PC-3 (cell line): Measurements from ENCODE around the gene SPRY4. TPM values are rescaled to one million over a fixed set of nuclear protein-coding genes. Genes with fewer than 3 reads are reported as not detected.

Experiments used
- ATAC-seq: fragments of 200-7000 bp; cut with Tn5 transposase; 2 replicates; pipeline ENCODE4 v1.9.1; 2020; ENCODE audit warnings: mild to moderate bottlenecking, moderate library complexity
- BruUV-seq: library from RNA; stranded (reverse); fragments of 400-500 nt; replicated peaks from 2 replicates; lab custom pipeline; 2021; lab: Mats Ljungman, UMichigan
- CTCF ChIA-PET: fragments of 300-600 bp; sonication (Branson Sonifier 250); formaldehyde crosslinking; loops from one replicate; lab custom pipeline; 2022; ENCODE audit warnings: antibody characterized with exemption; lab: Charles Lee
- POLR2A ChIA-PET: fragments of 300-600 bp; sonication (Branson Sonifier 250); formaldehyde crosslinking; loops from one replicate; lab custom pipeline; 2022; ENCODE audit warnings: antibody characterized with exemption; ENCODE audit not compliant: unreplicated experiment; lab: Charles Lee
- DNase-seq: peaks from one replicate; pipeline ENCODE4 v3.0.0-alpha.2; 2015
- H2AFZ ChIP-seq: fragments of 300-600 bp; sonication (generic); 2 replicates; pipeline ENCODE4 v1.6.0; 2016; ENCODE audit warnings: antibody characterized with exemption, low read length
- H3F3A ChIP-seq: fragments of 300-600 bp; sonication (generic); one replicate; pipeline ENCODE4 v1.6.0; 2017; ENCODE audit warnings: antibody characterized with exemption, low read length, control low read depth, mild to moderate bottlenecking; ENCODE audit not compliant: unreplicated experiment
- H3K27ac ChIP-seq: fragments of 300-600 bp; sonication (generic); 2 replicates; pipeline ENCODE4 v1.5.1; 2016; ENCODE audit warnings: mild to moderate bottlenecking, low read length
- H3K27me3 ChIP-seq: fragments of 300-600 bp; sonication (generic); 2 replicates; pipeline ENCODE4 v1.6.1; 2016; ENCODE audit warnings: low read length, mixed read lengths
- H3K36me3 ChIP-seq: fragments of 300-600 bp; sonication (generic); 2 replicates; pipeline ENCODE4 v1.6.1; 2016; ENCODE audit warnings: low read depth, mixed run types, low read length, mixed read lengths
- H3K4me1 ChIP-seq: fragments of 300-600 bp; sonication (generic); 2 replicates; pipeline ENCODE4 v1.5.1; 2016; ENCODE audit warnings: low read length; ENCODE audit not compliant: insufficient read depth
- H3K4me2 ChIP-seq: fragments of 300-600 bp; sonication (generic); 2 replicates; pipeline ENCODE4 v1.6.0; 2016; ENCODE audit warnings: low read length
- H3K4me3 ChIP-seq: fragments of 300-600 bp; sonication (generic); 2 replicates; pipeline ENCODE4 v1.5.1; 2016; ENCODE audit warnings: mild to moderate bottlenecking, low read length, mixed read lengths
- H3K79me2 ChIP-seq: fragments of 300-600 bp; sonication (generic); 2 replicates; pipeline ENCODE4 v1.6.1; 2017; ENCODE audit warnings: low read length, mixed read lengths
- H3K9ac ChIP-seq: fragments of 300-600 bp; sonication (generic); 2 replicates; pipeline ENCODE4 v1.6.0; 2016; ENCODE audit warnings: mild to moderate bottlenecking, low read length
- H3K9me2 ChIP-seq: fragments of 300-600 bp; sonication (generic); replicated peaks from 2 replicates; pipeline ENCODE4 v1.6.1; 2016; ENCODE audit warnings: mixed run types, low read length, mixed read lengths
- H3K9me3 ChIP-seq: fragments of 300-600 bp; sonication (generic); 2 replicates; pipeline ENCODE4 v1.6.1; 2016; ENCODE audit warnings: low read length, mixed read lengths
- H4K20me1 ChIP-seq: fragments of 300-600 bp; sonication (generic); 2 replicates; pipeline ENCODE4 v1.6.1; 2016; ENCODE audit warnings: low read length, mixed read lengths
- EZH2 ChIP-seq: fragments of 300-600 bp; sonication (generic); IDR thresholded peaks from one replicate; pipeline ENCODE4 v1.6.1; 2017; ENCODE audit warnings: antibody characterized with exemption, mild to moderate bottlenecking, low read length; ENCODE audit not compliant: unreplicated experiment
- EZH2phosphoT487 ChIP-seq: fragments of 300-600 bp; sonication (generic); IDR thresholded peaks from 2 replicates; pipeline ENCODE4 v1.6.1; 2018; ENCODE audit warnings: mild to moderate bottlenecking, antibody characterized with exemption, low read length, borderline replicate concordance
- intact Hi-C: fragments of 100-400 bp; cut with micrococcal nuclease; formaldehyde crosslinking; loops from 2 replicates; pipeline ENCODE4 v1.9.0; 2023
- total RNA-seq: library from RNA; depleted of rRNA; stranded (reverse); fragments of >200 nt; gene quantifications from 2 replicates; pipeline ENCODE4 v1.2.3, GENCODE V29; 2014
- TF ChIP-seq, protein P1 (sequence below): fragments of 300-600 bp; sonication (generic); conservative IDR thresholded peaks from 2 replicates; pipeline ENCODE4 v1.5.1; 2017; ENCODE audit warnings: antibody characterized with exemption, low read depth, mild to moderate bottlenecking, low read length

Gene SPRY4
- total RNA-seq, 1 experiment from 2014 or later, result 38.4 TPM

DNA sequence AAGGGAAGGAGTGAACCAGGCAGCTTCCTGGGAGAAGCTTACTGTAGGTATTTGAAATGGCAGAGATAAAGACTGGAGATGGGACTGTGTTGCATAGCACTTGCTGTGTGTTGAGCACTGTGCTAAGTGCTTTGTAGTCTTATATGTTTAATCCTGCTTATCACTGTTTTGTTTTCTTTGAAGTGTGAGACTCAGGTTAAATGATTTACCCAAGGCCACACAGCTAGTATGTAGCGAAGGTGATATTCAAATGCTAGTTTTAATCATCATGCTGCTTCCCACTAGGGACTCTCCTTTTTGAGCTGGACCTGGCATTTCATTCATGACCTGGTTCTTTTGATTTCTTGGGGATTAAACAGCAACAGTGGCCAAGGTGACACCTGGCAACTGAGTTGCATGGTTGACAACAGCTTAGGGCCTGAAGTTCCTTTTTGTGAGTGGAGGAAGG lies 35.3 kb upstream of the SPRY4 start:
- H3K79me2 ChIP-seq, result no peaks in the 10 kb centered on the region
- peaks cover 31% of the 10 kb centered on the region for H3K4me1 ChIP-seq
- DNase-seq (no peak), ATAC-seq (no peak)
- H4K20me1 ChIP-seq, result no peaks in the 10 kb centered on the region
- no TSS peak for BruUV-seq
- no peak overlapping the region for H3K4me3 ChIP-seq
- H2AFZ ChIP-seq, result no peak overlapping the region
- H3K36me3 ChIP-seq, result no peaks in the 10 kb centered on the region
- H3K4me2 ChIP-seq, result peak overlapping the region; percentile 68
- H3K27ac ChIP-seq, result peak overlapping the region; percentile 36; the same call in 1 of the 2 replicates
- ChIA-PET POLR2A (no interaction called here), CTCF (no interaction called here)
- H3K9me3 ChIP-seq, result no peaks in the 10 kb centered on the region
- H3K9me2 ChIP-seq, result no peaks in the 10 kb centered on the region
- TF ChIP-seq, protein P1, sequence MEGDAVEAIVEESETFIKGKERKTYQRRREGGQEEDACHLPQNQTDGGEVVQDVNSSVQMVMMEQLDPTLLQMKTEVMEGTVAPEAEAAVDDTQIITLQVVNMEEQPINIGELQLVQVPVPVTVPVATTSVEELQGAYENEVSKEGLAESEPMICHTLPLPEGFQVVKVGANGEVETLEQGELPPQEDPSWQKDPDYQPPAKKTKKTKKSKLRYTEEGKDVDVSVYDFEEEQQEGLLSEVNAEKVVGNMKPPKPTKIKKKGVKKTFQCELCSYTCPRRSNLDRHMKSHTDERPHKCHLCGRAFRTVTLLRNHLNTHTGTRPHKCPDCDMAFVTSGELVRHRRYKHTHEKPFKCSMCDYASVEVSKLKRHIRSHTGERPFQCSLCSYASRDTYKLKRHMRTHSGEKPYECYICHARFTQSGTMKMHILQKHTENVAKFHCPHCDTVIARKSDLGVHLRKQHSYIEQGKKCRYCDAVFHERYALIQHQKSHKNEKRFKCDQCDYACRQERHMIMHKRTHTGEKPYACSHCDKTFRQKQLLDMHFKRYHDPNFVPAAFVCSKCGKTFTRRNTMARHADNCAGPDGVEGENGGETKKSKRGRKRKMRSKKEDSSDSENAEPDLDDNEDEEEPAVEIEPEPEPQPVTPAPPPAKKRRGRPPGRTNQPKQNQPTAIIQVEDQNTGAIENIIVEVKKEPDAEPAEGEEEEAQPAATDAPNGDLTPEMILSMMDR, result no peak
- TF ChIP-seq EZH2 (no peak), EZH2phosphoT487 (no peak)
- no peaks in the 10 kb centered on the region for H3K27me3 ChIP-seq
- intact Hi-C loops, result loop anchor here (5.0 kb wide), 1 partner anchor 208 kb away; no protein-coding TSS in a partner anchor
- H3F3A ChIP-seq, result no peaks in the 10 kb centered on the region
- H3K9ac ChIP-seq, result peak overlapping the region; percentile 47

DNA sequence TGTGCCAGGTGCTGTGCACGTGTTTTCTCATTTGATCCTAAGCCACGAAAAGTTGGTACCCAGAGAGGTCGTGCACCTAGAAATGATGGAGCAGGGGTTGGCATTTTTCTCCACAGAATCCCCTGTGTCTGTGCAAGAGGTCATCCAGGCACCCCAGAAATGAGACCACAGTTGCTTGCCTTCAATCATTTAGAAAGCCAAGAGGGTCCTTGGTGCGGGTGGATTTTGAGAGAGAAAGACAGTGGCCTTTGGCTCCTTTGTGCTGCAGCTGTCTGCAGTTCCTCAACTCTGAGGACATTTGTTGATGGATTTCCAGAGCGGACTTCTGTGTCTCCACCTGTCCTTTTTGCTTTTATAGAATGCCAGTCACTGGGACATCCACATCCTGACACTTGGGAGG lies 33.8 kb upstream of the SPRY4 start:
- H3K79me2 ChIP-seq, result no peaks in the 10 kb centered on the region
- no peaks in the 10 kb centered on the region for H3K36me3 ChIP-seq
- H2AFZ ChIP-seq, result no peak overlapping the region
- H3K9me3 ChIP-seq, result no peaks in the 10 kb centered on the region
- intact Hi-C loops, result no loop called here
- no peak overlapping the region for H3K9ac ChIP-seq
- CTCF ChIA-PET, result no interaction called here
- no peak overlapping the region for H3K27ac ChIP-seq
- DNase-seq, result no peak
- H3K27me3 ChIP-seq, result no peaks in the 10 kb centered on the region
- no peak for ATAC-seq
- H3K4me1 ChIP-seq, result peaks cover 31% of the 10 kb centered on the region
- H3K9me2 ChIP-seq, result no peaks in the 10 kb centered on the region
- POLR2A ChIA-PET, result no interaction called here
- no peaks in the 10 kb centered on the region for H3F3A ChIP-seq
- no peak for TF ChIP-seq EZH2
- TF ChIP-seq EZH2phosphoT487, result no peak
- TF ChIP-seq, protein P1, result no peak
- H4K20me1 ChIP-seq, result no peaks in the 10 kb centered on the region
- BruUV-seq, result no TSS peak
- no peak overlapping the region for H3K4me3 ChIP-seq
- H3K4me2 ChIP-seq, result no peak overlapping the region

DNA sequence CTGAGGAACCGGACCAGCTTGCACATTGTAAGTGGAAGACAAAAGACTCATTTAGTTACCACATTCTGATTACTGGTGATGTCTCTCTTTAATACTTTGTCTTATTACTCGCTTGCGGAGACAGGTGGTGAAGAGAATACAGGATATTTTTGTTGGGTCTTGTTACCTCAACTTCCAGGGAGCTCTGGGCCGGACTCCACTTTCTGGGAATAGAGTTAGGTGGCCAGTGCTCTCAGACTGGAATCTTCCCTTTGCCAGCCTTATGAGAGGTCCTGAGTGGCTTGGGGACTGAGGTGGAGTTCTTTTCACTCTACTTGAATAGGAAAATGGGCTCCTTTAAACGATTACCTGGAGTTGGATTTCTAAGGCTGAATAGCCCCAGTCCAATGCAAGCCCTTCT lies 33.3 kb upstream of the SPRY4 start:
- Histone ChIP-seq H4K20me1 (no peaks in the 10 kb centered on the region), H3K79me2 (no peaks in the 10 kb centered on the region), H2AFZ (no peak overlapping the region), H3K4me1 (peaks cover 31% of the 10 kb centered on the region), H3K4me3 (no peak overlapping the region), H3F3A (no peaks in the 10 kb centered on the region), H3K27me3 (no peaks in the 10 kb centered on the region), H3K9me2 (no peaks in the 10 kb centered on the region), H3K9me3 (no peaks in the 10 kb centered on the region), H3K9ac (no peak overlapping the region), H3K36me3 (no peaks in the 10 kb centered on the region), H3K4me2 (no peak overlapping the region), H3K27ac (no peak overlapping the region)
- TF ChIP-seq EZH2 (no peak), EZH2phosphoT487 (no peak)
- TF ChIP-seq, protein P1, result no peak
- ATAC-seq (no peak), DNase-seq (no peak)
- CTCF ChIA-PET, result no interaction called here
- POLR2A ChIA-PET, result interaction anchor here (0.7 kb wide), 1 partner anchor 123 kb away, joined by 3 read pairs; no protein-coding TSS in a partner anchor
- intact Hi-C loops, result no loop called here
- no TSS peak for BruUV-seq
